ENCODE data around the gene ACTC1.

Gene ACTC1

DNA sequence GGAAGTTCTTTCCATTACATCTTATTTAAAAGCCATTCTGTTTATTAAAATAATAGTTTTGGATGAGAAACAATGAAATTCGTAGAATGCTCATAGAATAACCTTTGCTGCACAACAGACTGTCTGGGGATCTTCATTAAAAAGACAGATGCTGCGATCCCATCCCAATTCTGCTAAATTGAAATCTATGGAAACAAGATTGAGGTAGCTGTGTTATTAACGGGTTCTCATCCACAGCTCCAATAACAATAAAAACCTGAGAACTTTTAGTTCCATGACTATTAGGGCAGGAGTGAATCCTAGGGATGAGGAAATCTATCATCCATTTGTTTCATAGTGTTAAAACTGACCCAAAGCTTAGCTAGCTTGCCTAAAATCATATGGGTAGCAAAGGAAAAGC, 38.1 kb downstream of the ACTC1 start:
- TF ChIP-seq ZFX (IDR thresholded peaks at IDR 0.05) = no peak
- TF ChIP-seq, protein P1, sequence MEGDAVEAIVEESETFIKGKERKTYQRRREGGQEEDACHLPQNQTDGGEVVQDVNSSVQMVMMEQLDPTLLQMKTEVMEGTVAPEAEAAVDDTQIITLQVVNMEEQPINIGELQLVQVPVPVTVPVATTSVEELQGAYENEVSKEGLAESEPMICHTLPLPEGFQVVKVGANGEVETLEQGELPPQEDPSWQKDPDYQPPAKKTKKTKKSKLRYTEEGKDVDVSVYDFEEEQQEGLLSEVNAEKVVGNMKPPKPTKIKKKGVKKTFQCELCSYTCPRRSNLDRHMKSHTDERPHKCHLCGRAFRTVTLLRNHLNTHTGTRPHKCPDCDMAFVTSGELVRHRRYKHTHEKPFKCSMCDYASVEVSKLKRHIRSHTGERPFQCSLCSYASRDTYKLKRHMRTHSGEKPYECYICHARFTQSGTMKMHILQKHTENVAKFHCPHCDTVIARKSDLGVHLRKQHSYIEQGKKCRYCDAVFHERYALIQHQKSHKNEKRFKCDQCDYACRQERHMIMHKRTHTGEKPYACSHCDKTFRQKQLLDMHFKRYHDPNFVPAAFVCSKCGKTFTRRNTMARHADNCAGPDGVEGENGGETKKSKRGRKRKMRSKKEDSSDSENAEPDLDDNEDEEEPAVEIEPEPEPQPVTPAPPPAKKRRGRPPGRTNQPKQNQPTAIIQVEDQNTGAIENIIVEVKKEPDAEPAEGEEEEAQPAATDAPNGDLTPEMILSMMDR (conservative IDR thresholded peaks at IDR 0.05) = no peak
- no peak overlapping the region for H3K27ac ChIP-seq

DNA sequence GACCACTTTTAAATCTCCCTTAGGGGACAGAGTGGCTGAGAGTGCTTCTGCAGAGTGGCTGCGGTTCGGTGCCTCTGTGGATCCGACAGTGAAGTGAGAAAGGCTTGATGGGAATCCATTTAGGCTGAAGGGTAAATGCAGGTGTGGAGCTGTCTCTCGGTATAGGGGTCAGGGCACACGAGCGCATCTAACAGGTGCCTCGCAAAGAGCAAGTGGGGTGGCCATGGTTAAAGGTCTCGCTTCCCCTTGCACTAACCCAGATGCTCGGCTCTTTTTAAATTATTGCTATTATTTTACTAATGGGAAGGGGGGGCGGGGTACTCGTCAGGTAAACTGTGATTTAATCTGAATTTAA, 40.0 kb downstream of the ACTC1 start:
- H3K27ac ChIP-seq = no peak overlapping the region
- no peak for TF ChIP-seq ZFX (IDR thresholded peaks at IDR 0.05)
- TF ChIP-seq, protein P1 (conservative IDR thresholded peaks at IDR 0.05) = no peak

DNA sequence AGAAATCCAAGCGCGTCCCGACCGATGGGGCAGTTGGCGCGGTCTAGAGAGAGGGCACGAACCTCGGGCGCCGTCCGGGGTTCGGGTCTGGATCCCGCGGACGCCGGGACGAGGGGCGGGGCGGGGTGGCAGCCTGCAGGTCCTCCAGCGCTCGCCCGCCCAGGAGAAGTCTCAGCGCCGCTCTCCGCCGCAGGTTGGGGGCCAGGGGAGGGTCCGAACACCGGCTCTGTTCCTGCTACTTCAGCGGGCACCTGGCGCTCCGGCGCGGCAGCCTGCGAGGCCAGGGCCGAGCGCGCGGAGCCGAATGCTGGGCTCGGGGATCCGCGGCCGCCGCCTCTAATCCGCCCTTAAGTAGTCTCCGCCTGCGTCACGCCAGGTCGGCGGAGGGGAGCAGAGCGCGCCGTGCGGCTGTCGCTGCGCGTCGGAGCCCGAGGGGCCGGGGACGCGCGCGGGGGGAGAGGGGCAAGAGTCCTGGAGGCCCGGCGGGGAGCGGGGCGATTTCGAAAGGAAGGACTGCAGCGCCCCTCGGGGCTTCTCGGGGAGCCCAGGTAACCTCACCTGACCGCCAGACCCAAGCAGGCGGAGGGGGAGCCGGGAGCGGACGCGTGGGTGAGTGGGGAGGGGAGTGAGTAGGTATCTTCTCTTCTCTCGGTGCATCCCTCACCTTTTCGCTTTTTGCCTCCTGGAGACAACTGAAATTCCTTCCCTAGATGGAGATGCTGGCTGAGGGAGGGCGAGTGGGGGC, 40.5 kb downstream of the ACTC1 start, which contains the start of gene GJD2:
Gene GJD2, minus strand, starts transcription at position 325 of the 745 bp plus-strand sequence. CDS start 510 bp downstream, outside the sequence.
- H3K27ac ChIP-seq = no peak within 1 kb of the TSS
- TF ChIP-seq, protein P1 (conservative IDR thresholded peaks at IDR 0.05) = no peak
- no peak for TF ChIP-seq ZFX (IDR thresholded peaks at IDR 0.05)

DNA sequence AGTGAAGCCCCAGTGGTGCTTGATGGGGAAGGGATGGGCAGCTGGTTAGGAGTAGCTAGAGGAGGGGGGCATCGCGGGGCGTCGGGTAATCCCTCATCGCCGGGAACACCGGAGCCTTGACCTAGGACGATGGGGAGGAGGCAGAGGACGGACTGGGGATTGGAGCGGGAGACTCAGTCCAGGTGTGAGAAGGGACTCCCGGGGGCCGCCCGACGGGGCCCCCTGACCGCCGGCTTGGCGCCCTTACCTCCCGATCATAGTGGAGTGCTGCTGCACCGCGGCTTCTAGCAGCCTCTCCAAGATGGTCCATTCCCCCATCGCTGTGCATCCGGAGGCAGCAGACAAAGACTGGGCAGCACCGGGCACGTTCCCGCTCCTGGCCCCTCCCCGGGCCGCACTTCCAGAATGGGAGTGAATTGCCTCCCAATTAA, 41.2 kb downstream of the ACTC1 start:
- no peak for TF ChIP-seq ZFX (IDR thresholded peaks at IDR 0.05)
- TF ChIP-seq, protein P1 (conservative IDR thresholded peaks at IDR 0.05) = no peak
- no peak overlapping the region for H3K27ac ChIP-seq

DNA sequence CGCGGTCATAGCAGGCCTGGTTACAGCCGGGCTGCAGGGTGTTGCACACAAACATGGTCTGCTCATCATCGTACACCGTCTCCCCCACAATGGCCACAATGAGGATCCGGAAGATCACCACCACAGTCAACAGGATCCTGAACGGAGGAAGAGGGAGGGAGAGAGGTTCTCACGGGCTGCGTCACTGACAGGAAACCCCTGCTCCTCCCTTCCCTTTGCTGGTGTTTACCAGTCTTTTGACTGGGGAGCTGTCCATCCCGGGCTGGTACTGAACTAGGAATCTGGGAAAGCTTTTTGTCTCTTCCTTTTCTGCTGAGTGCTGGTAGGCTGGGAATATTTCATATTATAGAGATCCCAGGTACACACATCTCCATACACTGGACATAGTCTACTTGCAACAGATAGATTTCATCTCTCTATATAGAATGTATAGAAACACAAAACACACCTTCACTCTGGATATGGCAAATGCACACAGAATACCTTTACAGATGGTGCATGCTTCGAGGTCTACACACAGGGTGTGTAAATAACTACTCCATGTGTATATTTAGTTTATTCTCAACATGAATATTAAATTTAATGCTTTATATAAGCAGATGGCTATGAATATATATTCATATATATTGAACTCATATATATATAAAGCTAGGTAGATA, 42.0 kb downstream of the ACTC1 start:
- TF ChIP-seq ZFX (IDR thresholded peaks at IDR 0.05) = no peak
- TF ChIP-seq, protein P1 (conservative IDR thresholded peaks at IDR 0.05) = no peak
- H3K27ac ChIP-seq = no peak overlapping the region

DNA sequence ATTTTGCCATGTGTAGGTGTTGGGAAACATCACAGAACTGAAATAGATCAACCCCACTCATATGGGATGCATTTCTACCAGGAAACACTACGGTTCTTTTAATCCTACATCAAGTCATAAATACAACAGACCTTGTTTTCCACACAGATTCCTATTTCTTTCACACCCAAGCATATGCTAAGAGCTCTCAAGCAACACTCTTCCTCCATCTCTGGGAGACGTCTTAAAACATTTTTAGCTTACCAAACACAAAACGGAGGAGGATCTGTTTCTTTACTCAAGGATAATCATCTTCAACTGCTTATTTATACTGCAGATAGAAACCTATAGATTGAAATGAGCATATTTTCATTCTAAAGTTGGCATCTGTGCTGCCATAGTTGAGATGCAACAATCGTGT, 45.7 kb downstream of the ACTC1 start:
- TF ChIP-seq, protein P1 (conservative IDR thresholded peaks at IDR 0.05) = no peak
- TF ChIP-seq ZFX (IDR thresholded peaks at IDR 0.05) = no peak
- no peak overlapping the region for H3K27ac ChIP-seq
